Measurements from ENCODE around the gene CARMIL1. TPM values are rescaled to one million over a fixed set of nuclear protein-coding genes. Genes with fewer than 3 reads are reported as not detected.

The CARMIL1 gene
- total RNA-seq, 1 donor from 2014 or later: 15.7 TPM

DNA sequence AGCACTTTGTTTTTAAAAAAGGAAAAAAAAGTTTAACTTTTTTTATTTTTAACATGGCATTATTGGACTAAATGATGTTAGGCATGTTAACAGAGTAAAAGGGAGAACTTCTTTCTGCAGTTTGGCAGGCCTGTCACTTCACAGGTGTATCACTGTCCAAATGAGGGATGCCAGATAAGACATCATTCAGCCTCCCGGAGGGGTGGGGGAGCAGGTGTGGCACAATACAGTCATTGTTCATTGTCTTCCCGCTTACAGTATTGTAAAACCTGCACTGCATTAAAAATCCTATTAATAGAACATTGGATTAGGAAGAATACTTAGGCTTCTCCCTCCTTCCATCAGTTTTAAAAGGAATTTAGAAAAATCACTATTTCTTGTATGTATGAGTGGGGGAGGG, 80.7 kb downstream of the CARMIL1 start:
- no peak for DNase-seq (ENCODE audit: low spot score in 2 of 2, unreplicated experiment in 2 of 2)
- no peaks in the 10 kb centered on the region for H3K36me3 Mint-ChIP-seq
- H3K4me1 Mint-ChIP-seq: peaks cover 29% of the 10 kb centered on the region
- H3K9me3 Mint-ChIP-seq: no peaks in the 10 kb centered on the region
- peak overlapping the region; percentile 49 for H3K27ac Mint-ChIP-seq
- H3K27me3 Mint-ChIP-seq (ENCODE audit: low read depth): no peaks in the 10 kb centered on the region
- no peak overlapping the region for H3K4me3 Mint-ChIP-seq
- TF ChIP-seq, protein P1, sequence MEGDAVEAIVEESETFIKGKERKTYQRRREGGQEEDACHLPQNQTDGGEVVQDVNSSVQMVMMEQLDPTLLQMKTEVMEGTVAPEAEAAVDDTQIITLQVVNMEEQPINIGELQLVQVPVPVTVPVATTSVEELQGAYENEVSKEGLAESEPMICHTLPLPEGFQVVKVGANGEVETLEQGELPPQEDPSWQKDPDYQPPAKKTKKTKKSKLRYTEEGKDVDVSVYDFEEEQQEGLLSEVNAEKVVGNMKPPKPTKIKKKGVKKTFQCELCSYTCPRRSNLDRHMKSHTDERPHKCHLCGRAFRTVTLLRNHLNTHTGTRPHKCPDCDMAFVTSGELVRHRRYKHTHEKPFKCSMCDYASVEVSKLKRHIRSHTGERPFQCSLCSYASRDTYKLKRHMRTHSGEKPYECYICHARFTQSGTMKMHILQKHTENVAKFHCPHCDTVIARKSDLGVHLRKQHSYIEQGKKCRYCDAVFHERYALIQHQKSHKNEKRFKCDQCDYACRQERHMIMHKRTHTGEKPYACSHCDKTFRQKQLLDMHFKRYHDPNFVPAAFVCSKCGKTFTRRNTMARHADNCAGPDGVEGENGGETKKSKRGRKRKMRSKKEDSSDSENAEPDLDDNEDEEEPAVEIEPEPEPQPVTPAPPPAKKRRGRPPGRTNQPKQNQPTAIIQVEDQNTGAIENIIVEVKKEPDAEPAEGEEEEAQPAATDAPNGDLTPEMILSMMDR (IDR thresholded peaks at IDR 0.05; ENCODE audit: unreplicated experiment): no peak

DNA sequence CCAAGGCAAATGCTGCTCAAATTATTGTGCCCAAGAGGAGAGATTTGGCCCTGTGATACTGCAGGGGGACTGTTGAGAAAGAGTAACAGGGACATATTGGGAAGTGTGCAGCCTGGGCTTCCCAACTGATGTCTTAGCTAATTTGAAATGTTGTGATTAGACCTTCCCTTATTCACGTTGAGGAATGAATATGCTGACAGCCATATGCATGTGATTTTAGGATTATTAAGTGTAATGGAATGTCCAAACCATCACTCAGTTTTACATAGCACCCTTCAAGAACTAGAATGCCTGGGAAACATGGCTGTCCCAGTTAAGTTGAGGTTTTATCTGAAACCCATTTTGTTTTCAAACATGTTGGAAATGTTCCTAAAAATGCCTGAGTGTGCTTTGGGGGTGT, 81.4 kb downstream of the CARMIL1 start:
- Mint-ChIP-seq H3K4me1 (peaks cover 29% of the 10 kb centered on the region), H3K27ac (peak overlapping the region; percentile 66), H3K9me3 (no peaks in the 10 kb centered on the region), H3K4me3 (no peak overlapping the region), H3K27me3 (ENCODE audit: low read depth) (no peaks in the 10 kb centered on the region), H3K36me3 (no peaks in the 10 kb centered on the region)
- TF ChIP-seq, protein P1 (IDR thresholded peaks at IDR 0.05; ENCODE audit: unreplicated experiment): no peak
- no peak for DNase-seq (ENCODE audit: low spot score in 2 of 2, unreplicated experiment in 2 of 2)

DNA sequence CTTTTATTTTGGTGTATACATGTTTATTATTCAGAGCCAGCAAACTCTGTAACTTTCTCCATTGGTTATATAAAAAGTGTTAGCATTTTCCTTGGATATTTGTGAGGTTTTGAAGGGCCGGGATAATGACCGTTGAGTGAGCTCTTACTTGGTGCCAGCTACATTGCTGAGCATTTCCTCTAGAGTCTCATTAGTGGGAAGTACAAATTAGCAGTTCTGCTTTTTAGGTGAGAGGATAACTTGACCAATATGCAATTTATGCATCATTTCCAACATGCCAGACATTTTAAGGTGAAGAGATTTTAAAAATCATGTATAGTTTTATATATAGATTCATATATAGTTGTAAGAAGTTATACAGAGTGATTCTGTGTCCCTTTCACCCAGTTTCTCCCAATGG, 84.3 kb downstream of the CARMIL1 start:
- H3K27ac Mint-ChIP-seq: no peak overlapping the region
- no peaks in the 10 kb centered on the region for H3K27me3 Mint-ChIP-seq (ENCODE audit: low read depth)
- no peaks in the 10 kb centered on the region for H3K36me3 Mint-ChIP-seq
- TF ChIP-seq, protein P1 (IDR thresholded peaks at IDR 0.05; ENCODE audit: unreplicated experiment): no peak
- DNase-seq (ENCODE audit: low spot score in 2 of 2, unreplicated experiment in 2 of 2): no peak
- no peak overlapping the region for H3K4me3 Mint-ChIP-seq
- no peaks in the 10 kb centered on the region for H3K9me3 Mint-ChIP-seq
- peaks cover 26% of the 10 kb centered on the region for H3K4me1 Mint-ChIP-seq

DNA sequence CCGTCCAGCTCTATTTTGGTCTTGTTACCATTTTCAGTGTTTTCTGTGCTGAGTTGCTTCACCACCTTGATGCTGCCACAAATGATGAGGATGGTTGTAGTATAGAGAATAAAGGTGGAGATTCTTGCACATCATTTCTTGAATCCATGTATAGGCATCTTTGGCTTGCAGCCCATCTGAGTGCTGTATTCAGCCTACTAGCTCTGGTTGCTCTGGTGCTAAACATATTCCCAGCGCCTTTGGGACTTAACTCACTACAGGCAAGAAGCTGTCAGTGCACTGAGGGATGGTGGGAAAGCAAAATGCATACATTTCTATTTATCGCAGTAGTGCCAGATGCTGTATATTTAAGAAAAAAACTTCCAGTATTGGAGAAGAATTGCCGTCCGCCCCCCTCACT, 86.0 kb downstream of the CARMIL1 start:
- H3K27me3 Mint-ChIP-seq (ENCODE audit: low read depth): no peaks in the 10 kb centered on the region
- H3K4me1 Mint-ChIP-seq: peaks cover 14% of the 10 kb centered on the region
- no peak overlapping the region for H3K27ac Mint-ChIP-seq
- no peaks in the 10 kb centered on the region for H3K36me3 Mint-ChIP-seq
- no peak overlapping the region for H3K4me3 Mint-ChIP-seq
- no peaks in the 10 kb centered on the region for H3K9me3 Mint-ChIP-seq
- TF ChIP-seq, protein P1 (IDR thresholded peaks at IDR 0.05; ENCODE audit: unreplicated experiment): no peak
- no peak for DNase-seq (ENCODE audit: low spot score in 2 of 2, unreplicated experiment in 2 of 2)

DNA sequence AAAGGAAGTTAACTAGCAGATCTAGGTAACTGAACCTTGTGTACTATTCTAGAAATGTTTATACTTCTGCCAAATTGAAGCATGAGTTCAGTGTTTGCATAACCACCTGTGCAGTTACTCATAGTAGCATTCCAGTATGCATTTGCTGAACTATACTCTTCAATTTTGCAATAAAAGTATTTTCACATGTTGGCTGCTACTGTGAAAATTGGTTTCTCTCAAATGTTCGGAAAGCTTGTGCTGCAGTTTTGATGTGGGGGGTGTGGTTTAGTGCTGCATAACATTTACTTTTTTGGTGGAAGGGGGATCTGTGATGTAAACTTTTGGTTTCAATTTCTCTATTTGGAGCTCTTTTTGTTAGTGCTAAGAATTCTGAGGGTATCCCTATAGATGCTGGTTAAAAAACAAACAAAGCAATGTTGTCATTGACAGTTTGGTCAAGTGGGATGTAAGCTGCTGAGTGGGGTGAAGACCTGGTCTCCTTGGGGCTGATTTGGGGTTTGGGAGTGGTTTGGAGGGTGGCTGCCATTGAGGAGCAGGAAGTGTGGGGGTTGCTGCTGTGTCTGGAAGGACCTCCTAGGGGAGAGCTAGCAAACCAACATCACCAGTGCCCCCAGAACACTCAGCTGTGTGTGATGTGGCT, 87.8 kb downstream of the CARMIL1 start:
- Mint-ChIP-seq H3K9me3 (peaks cover 10% of the 10 kb centered on the region), H3K4me3 (no peak overlapping the region), H3K4me1 (no peaks in the 10 kb centered on the region), H3K36me3 (no peaks in the 10 kb centered on the region), H3K27ac (no peak overlapping the region), H3K27me3 (ENCODE audit: low read depth) (no peaks in the 10 kb centered on the region)
- TF ChIP-seq, protein P1 (IDR thresholded peaks at IDR 0.05; ENCODE audit: unreplicated experiment): no peak
- no peak for DNase-seq (ENCODE audit: low spot score in 2 of 2, unreplicated experiment in 2 of 2)

DNA sequence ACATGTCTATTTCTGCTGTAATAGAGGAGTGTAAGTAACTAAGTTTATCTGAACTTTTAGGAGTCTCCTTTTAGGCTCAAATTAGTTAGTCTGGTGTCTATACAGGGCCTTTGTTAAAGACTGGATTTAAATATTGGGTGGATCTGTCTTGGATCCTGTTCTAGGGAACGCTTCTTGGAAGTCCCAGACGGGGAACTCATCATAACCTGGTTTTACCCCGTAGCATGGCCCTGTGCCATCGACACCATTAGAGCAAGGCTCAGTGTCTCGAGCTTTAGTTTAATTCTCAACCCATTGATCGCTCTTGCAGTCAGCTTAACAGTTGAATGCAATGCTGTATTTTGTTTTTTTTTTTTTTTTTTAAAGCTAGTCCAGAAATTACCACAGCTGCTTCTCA, 89.9 kb downstream of the CARMIL1 start:
- H3K4me1 Mint-ChIP-seq: no peaks in the 10 kb centered on the region
- H3K4me3 Mint-ChIP-seq: no peak overlapping the region
- TF ChIP-seq, protein P1 (IDR thresholded peaks at IDR 0.05; ENCODE audit: unreplicated experiment): no peak
- H3K9me3 Mint-ChIP-seq: peaks cover 20% of the 10 kb centered on the region
- DNase-seq (ENCODE audit: low spot score in 2 of 2, unreplicated experiment in 2 of 2): no peak
- no peaks in the 10 kb centered on the region for H3K27me3 Mint-ChIP-seq (ENCODE audit: low read depth)
- H3K27ac Mint-ChIP-seq: no peak overlapping the region
- H3K36me3 Mint-ChIP-seq: no peaks in the 10 kb centered on the region

Measured in mesothelial cell of epicardium (in vitro differentiated cells).